Cardiac muscle cell (in vitro differentiated cells and primary cell): Measurements from ENCODE around the gene NUP42. TPM values are rescaled to one million over a fixed set of nuclear protein-coding genes. Genes with fewer than 3 reads are reported as not detected.

Source experiments
- DNase-seq, 2 donors: peaks; one replicate each; pipeline versions ENCODE4 v3.0.0 to v3.0.0-alpha.2; 2010 to 2017; ENCODE audit warnings: low read depth in 1 of 2, low spot score in 1 of 2
- H3K27ac ChIP-seq: fragments of 200-600 bp; sonication (generic); 2 replicates; pipeline ENCODE4 v1.5.1; 2016
- H3K27me3 ChIP-seq: fragments of 200-600 bp; sonication (generic); 2 replicates; pipeline ENCODE4 v1.6.0; 2016; ENCODE audit warnings: control low read depth
- H3K36me3 ChIP-seq: fragments of 200-600 bp; sonication (generic); 2 replicates; pipeline ENCODE4 v1.5.1; 2016; ENCODE audit warnings: control low read depth
- H3K4me1 ChIP-seq: fragments of 200-600 bp; sonication (generic); 2 replicates; pipeline ENCODE4 v1.8.1; 2017; ENCODE audit warnings: low read depth, mild to moderate bottlenecking, mixed run types
- H3K4me3 ChIP-seq: fragments of 200-600 bp; sonication (generic); 2 replicates; pipeline ENCODE4 v1.5.1; 2016; ENCODE audit warnings: mild to moderate bottlenecking
- H3K9me3 ChIP-seq: fragments of 200-600 bp; sonication (generic); 2 replicates; pipeline ENCODE4 v1.5.1; 2017; ENCODE audit warnings: low read depth, mild to moderate bottlenecking, control low read depth
- polyA plus RNA-seq: library from polyadenylated mRNA; unstranded; fragments of >200 nt; fragmentation: Nextera tagmentation; extraction: Ambion mirVana; gene quantifications from 2 replicates; pipeline ENCODE4 v1.2.1, GENCODE V29; 2016
- total RNA-seq: library from RNA; depleted of rRNA; stranded (reverse); fragments of >200 nt; gene quantifications from 2 replicates; pipeline ENCODE4 v1.2.3, GENCODE V29; 2016
- TF ChIP-seq, protein P1 (sequence below): IDR thresholded peaks from 2 replicates; pipeline ENCODE4 v1.5.1; 2012; ENCODE audit warnings: low read depth, mild to moderate bottlenecking, low read length

The NUP42 gene
- total and polyA plus RNA-seq, 2 experiments from 2014 or later: 28.2 to 34.0 TPM

DNA sequence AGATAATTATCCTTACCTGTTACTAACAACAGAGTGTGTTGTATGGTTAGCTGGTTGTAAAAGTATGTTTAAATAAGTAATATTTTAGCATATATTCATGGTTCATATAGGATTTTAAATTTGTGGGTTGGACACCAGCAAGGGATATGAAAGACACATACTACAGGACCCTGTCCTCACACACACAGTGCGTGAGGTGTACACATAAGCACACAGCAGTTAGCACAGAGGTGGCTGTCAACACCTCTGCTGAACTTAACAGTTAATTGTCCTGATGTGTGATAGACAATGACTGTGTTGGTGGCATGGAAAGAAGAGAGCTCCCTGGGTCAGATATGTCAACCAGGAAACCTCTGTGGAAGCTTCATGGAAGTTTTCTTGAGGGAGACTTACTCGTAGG, 23.3 kb upstream of the NUP42 start:
- Histone ChIP-seq H3K4me1 (no peaks in the 10 kb centered on the region), H3K36me3 (peaks cover 9% of the 10 kb centered on the region), H3K27ac (no peak overlapping the region), H3K9me3 (no peaks in the 10 kb centered on the region), H3K4me3 (no peak overlapping the region), H3K27me3 (no peaks in the 10 kb centered on the region)
- DNase-seq: no peak
- TF ChIP-seq, protein P1, sequence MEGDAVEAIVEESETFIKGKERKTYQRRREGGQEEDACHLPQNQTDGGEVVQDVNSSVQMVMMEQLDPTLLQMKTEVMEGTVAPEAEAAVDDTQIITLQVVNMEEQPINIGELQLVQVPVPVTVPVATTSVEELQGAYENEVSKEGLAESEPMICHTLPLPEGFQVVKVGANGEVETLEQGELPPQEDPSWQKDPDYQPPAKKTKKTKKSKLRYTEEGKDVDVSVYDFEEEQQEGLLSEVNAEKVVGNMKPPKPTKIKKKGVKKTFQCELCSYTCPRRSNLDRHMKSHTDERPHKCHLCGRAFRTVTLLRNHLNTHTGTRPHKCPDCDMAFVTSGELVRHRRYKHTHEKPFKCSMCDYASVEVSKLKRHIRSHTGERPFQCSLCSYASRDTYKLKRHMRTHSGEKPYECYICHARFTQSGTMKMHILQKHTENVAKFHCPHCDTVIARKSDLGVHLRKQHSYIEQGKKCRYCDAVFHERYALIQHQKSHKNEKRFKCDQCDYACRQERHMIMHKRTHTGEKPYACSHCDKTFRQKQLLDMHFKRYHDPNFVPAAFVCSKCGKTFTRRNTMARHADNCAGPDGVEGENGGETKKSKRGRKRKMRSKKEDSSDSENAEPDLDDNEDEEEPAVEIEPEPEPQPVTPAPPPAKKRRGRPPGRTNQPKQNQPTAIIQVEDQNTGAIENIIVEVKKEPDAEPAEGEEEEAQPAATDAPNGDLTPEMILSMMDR: no peak

DNA sequence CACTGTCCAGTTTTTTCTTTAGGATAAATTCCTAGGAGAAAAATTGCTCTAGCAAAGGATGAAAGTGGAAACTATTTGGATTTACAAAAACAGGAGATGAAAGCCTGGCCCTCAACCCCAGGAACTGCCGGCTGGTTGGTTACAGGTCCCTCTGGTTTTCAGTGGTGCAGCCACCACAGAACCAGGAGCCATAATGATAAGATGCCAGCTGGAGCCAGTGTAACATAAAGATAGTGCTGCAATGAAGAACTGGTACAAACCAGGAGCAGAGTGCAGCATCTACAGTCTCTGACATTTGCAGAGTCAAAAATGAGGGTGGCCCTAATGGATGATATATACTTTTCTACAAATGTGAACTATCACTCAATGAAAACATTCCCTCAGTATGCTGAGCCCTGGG, 20.4 kb upstream of the NUP42 start:
- TF ChIP-seq, protein P1: no peak
- no peaks in the 10 kb centered on the region for H3K4me1 ChIP-seq
- no peak overlapping the region for H3K27ac ChIP-seq
- no peaks in the 10 kb centered on the region for H3K27me3 ChIP-seq
- DNase-seq: no peak
- no peaks in the 10 kb centered on the region for H3K9me3 ChIP-seq
- no peak overlapping the region for H3K4me3 ChIP-seq
- peaks cover 1% of the 10 kb centered on the region for H3K36me3 ChIP-seq

DNA sequence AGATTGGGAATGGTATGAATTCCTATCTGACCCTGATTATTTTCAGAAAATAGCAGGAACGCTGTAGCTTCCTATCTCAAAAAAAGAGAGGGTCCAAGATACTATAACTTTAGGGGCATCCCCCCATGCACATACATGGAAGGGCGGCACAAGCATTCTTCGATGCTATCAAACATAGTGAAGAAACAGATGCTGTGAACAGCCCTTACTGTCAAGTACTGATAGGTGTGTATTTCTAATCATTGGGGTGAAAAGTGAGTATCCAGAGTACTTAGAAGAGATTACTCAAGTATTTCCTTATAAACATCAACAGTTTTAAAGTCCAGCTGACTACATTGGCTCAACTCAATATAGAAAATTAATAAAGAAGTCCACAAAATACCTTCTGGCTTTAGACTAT, 17.0 kb upstream of the NUP42 start:
- DNase-seq: no peak
- H3K27me3 ChIP-seq: no peaks in the 10 kb centered on the region
- H3K27ac ChIP-seq: no peak overlapping the region
- no peak overlapping the region for H3K4me3 ChIP-seq
- no peaks in the 10 kb centered on the region for H3K4me1 ChIP-seq
- TF ChIP-seq, protein P1: no peak
- peaks cover 9% of the 10 kb centered on the region for H3K36me3 ChIP-seq
- no peaks in the 10 kb centered on the region for H3K9me3 ChIP-seq

DNA sequence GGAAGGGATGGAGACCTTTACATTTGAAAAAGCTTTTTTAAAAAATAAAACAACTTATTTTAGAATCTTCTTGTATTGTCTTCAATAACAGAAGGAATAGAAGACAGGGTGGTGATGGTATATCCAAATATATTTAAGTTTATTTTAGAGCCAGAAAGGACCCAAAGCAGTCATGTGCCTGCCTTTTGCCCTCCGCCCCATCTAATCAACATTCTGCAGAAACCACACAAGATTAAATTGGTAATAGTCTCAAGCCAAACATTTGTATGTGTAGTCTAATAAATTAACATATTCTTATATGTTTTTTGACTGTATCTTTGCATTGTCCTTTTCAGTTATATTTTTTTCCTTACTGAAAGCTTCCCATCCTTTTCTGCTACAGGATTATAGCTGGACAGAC, 16.5 kb upstream of the NUP42 start:
- no peak overlapping the region for H3K27ac ChIP-seq
- no peak for DNase-seq
- TF ChIP-seq, protein P1: no peak
- peaks cover 9% of the 10 kb centered on the region for H3K36me3 ChIP-seq
- no peaks in the 10 kb centered on the region for H3K27me3 ChIP-seq
- H3K9me3 ChIP-seq: no peaks in the 10 kb centered on the region
- no peaks in the 10 kb centered on the region for H3K4me1 ChIP-seq
- no peak overlapping the region for H3K4me3 ChIP-seq

DNA sequence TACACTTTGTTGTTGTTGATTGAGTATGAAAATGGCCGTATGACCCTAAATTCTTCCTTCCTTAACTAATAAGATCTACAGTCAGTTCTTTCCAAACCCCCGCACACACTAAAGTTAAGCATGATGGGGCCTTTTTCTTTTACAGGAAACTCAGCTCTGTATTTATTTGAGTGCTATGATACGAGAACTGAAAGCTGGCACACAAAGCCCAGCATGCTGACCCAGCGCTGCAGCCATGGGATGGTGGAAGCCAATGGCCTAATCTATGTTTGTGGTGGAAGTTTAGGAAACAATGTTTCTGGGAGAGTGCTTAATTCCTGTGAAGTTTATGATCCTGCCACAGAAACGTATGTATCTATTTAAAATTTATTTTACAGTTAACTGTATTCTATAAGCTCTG, 14.2 kb upstream of the NUP42 start:
- DNase-seq: no peak
- H3K4me3 ChIP-seq: no peak overlapping the region

More for the DNA sequence above, 14.2 kb upstream of the NUP42 start:
- Histone ChIP-seq H3K27ac (no peak overlapping the region), H3K36me3 (peaks cover 9% of the 10 kb centered on the region), H3K27me3 (no peaks in the 10 kb centered on the region), H3K9me3 (no peaks in the 10 kb centered on the region), H3K4me1 (no peaks in the 10 kb centered on the region)
- TF ChIP-seq, protein P1: no peak
